HG02610 (cell line): Measurements from ENCODE around the gene KRT13.

Source experiments
- ATAC-seq: cut with Tn5 transposase; IDR thresholded peaks from one replicate; pipeline ENCODE4 v1.9.1; 2021; ENCODE audit warnings: mild to moderate bottlenecking, moderate library complexity; ENCODE audit not compliant: unreplicated experiment

Gene KRT13

GRCh38 chr17:41537990-41538389 lies 32.6 kb upstream of the KRT13 start:
- no peak for ATAC-seq

DNA sequence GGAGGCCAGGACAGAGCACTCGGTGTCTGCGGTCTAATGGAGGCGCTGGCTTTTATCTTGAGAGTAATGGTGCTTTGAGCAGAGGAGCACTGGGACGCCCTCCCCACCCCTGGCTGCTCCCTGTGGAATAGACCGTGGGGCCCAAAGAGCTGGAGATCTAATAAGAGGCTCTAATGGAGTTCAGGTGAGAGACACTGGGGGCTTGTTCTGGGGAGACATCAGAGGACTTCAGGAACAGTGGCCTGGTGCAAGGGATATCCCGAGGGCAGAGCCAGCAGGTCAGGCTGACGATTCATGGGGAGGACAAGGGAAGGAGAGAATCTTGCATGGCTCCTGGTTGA lies 32.2 kb upstream of the KRT13 start:
- ATAC-seq, result no peak

GRCh38 chr17:41536741-41537613 lies 31.6 kb upstream of the KRT13 start:
- ATAC-seq, result no peak

GRCh38 chr17:41535764-41536481 lies 30.5 kb upstream of the KRT13 start:
- no peak for ATAC-seq

- no peak for ATAC-seq
Measured at GRCh38 chr17:41534899-41535546, 29.6 kb upstream of the KRT13 start.

DNA sequence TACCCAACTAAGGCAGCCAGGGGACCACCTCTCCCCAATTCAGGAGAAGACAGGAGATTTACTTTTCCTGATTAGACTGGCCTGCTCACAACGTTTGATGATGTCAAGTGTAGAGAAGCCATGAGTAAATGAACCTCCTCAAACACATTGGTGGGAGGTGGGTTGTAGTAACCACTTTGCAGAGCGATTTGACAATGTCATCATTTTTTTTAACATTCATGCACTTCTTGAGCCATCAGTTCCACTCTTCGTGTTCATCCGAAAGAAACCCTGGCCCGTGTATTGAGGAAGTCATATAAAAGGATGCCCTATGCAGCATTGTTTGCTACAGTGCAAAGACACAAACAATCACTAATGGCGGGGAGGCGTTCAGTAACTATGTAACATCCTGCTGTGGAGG lies 28.2 kb upstream of the KRT13 start:
- ATAC-seq, result no peak

DNA sequence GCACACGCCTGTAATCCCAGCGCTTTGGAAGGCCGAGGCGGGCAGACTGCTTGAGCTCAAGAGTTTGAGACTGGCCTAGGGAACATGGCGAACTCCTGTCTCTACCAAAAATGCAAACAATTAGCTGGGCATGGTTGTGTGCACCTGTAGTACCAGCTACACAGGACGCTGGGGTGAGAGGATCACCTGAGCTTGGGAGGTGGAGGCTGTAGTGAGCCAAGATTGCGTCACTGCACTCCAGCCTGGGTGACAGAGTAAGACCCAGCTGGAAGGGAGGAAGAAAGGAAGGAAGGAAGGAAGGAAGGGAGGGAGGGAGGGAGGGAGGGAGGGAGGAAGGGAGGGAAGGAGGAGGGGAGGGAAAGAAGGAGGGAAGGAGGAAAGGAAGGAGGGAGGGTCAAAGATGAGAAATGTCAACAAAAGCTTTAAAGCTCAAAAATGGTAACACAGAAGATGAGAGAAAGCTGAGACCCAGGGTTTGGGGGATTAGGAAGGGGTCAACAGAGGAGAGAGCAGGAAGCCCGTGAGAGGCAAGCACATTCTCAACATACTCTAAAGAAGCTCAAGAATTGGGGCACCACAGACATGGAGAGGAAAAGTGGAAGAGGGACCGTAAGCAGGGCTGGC lies 27.6 kb upstream of the KRT13 start:
- no peak for ATAC-seq

DNA sequence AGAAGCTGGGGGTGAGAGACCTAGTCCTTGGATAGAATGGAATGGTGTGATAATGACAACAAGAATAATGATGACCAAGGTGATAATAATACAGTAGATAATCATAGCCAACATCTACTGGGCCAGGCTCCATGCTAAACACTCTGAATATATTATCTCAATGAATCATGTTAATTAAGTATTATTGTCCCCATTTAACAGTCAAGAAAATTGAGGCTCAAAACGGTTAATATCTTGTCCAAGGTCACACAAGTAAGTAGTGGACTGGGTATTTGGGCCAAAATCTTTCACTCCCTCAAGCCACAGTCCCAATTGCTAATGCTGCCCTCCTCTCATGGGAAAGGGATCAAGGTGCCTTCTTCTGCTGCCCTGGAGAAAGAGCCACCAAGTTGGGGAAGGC lies 26.6 kb upstream of the KRT13 start:
- no peak for ATAC-seq

DNA sequence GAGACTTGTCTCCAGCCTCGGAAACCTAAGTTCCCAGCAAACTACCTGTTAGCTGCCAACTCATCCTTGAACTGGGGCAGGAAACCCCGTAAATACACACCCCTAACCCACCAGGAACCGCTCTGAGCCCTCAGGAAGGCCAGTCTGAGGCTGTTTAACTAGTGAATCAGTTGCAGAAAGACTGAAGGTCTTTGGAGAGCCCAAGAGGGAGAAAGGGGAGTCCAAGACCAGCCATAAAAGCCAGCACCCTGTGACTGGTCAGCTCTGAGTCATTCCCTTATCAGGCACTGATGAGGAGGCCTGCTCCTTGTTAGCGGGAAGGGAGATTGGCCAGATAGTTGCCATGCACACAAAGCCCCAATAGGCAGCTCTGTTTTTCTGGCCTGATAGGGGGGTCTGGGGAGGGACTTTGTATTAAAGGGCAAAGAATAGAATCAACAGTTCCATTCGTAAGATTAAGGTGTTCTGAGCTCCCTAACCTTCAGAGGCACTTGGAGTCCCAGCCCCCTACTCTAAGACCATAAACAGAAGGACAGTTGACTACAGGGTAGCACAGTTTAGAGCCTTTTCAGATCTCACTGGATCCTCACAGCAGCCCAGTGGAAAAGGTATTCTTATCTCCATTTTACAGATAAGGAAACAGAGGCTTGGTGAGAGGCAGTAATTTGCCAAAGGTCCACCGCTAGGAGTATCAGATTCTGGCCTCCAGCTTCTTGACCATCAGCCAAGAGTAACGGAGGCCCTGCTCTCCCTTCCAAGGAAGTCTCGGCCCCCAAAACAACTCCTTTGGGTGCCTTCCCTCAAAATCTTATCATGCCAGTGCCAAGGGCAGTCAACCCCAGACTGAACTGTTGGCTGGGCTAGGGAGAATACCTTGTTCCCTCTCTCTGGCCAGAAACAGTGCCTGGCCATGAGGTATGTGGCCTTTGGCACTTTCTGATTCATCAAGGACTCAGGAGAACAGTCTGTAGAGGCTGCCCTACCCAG lies 24.9 kb upstream of the KRT13 start:
- no peak for ATAC-seq

DNA sequence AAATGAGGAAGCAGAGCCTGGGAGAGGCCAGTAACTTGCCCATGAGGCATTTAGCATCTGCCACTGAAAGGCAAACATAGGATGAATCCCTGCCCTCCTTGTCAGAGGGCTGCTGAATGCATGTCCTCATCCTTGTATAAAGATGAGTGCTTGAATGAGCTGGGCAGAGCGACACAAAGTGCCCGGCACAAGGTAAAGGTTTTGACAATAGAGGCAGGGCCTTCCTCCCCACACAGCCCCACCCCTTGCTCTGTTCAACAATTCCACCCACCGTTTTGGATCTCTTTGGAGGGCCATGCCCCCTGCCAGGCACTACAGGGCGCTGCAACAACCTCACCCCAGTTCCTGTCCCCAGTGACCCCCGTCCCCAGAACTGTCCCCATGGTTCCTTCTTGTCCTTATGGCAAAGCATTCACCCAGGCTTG lies 24.1 kb upstream of the KRT13 start:
- no peak for ATAC-seq

- no peak for ATAC-seq
Measured at GRCh38 chr17:41528959-41529353, 23.5 kb upstream of the KRT13 start.

DNA sequence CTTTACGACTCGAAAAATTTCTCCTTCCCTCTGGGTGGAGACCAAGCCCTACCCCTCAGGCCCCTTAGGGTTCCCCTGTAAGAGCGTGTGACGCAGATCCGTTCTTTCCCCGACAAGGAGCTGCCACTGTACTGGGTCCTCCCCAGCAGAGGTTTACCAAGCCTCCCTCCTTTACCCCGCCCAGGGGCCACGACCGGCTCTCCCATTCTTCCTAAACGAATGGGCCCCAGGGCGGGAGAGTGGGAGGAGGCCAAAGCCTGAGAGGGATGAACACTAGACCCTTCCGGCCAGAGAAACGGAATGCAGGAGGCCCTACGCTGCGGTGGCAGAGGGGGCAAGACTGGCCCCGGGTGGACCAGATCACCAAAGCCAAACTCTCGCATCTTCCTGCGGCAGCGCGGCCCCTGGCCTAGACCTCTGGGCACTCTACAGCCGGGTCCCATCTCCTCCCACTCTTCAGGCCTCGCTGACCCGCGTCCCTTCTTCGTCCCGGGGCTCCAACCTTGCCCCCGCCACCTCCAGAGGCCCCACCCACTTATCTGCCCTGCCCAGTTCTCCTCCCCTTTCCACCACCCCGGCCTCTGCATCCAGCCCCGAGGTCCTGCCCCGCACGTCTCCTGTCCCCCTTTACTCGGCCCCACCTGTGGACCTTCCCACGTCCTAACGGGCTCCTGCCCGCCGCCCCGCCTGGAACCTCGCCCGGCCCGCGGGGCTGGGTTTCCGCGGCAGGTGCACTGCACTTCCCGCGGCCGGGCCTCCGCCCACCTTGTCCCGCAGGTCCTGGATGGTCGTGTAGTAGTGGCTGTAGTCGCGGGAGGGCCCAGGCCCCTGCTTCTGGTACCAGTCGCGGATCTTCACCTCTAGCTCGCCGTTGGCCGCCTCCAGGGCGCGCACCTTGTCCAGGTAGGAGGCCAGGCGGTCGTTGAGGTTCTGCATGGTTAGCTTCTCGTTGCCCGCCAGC lies 21.9 kb upstream of the KRT13 start:
- no peak for ATAC-seq

GRCh38 chr17:41524261-41524660 lies 18.8 kb upstream of the KRT13 start:
- ATAC-seq, result no peak

DNA sequence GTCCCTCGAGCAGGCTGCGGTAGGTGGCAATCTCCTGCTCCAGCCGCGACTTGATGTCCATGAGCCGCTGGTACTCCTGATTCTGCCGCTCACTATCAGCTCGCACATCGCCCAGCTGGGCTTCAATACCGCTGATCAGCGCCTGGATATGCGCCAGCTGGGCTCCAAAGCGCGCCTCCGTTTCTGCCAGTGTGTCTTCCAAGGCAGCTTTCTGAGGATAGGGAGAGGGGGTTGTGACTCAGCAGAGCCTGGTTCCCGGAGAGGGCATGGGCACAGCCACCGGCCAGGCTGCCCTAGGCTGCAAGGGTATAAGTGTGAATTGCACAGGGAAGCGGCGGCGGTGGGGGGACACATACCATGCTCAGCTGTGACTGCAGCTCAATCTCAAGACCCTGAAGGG lies 18.4 kb upstream of the KRT13 start:
- no peak for ATAC-seq

GRCh38 chr17:41523225-41523593 lies 17.8 kb upstream of the KRT13 start:
- no peak for ATAC-seq

- no peak for ATAC-seq
Measured at GRCh38 chr17:41522301-41523224, 17.2 kb upstream of the KRT13 start.

DNA sequence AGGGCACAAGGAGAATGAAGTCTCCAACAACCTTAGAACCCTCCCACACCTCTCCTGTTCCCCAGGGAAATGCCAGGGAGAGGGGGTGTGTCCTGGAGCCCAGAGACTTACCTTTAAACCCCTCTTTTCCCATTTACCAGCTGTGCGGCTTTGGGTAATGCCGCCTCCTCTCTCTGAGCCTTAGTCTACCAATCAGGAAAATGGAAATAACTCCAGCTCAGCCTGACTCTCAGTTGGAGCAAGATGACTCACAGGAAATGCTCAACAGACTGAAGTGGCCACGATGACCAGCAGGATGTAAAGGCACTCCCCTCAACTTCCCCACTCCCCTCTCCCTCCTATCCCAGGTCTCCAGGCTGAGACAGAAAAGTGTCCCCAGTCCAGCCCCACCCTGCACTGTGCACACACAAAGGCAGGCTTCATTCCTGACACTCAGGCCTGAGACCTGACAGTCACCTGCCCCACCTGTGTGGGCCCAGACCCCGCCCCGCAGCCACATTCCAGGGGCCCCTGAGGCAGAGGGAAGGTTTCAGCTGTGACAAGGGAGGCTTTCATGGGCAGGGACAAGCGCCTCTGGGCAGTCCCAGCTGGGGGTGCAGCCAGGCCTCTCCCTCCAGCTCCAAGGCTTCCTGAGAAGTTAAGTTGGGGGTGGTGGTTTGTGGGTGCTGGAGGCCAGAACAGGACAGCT lies 16.3 kb upstream of the KRT13 start:
- no peak for ATAC-seq
